ENCODE data around the gene GTPBP1.

Gene GTPBP1

DNA sequence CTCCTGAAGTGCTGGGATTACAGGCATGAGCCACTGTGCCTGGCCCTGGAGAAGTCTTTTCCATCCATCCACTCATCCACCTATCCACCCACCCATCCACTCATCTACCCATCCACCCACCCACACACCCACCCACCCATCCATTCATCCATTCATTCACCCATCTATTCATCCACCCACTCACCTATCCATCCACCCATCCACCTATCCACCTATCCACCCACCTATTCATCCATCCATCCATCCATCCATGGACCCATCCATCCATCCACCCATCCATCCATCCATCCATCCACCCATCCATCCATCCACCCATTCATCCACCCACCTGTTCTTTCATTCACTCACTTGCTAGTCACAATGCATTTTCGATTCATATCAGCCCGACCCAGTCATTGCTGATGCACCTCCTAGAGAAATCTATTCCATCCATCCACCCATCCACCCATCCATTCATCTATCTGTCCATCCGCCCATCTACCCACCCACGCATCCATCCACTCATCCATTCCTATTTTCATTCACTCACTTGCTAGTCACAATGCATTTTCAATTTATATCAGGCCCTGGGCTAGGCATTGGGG is 67.7 kb downstream of the GTPBP1 start:
- no peak for DNase-seq (ENCODE audit: low read depth, low spot score)
- H3K4me3 ChIP-seq (ENCODE audit: low read length): no peak overlapping the region

DNA sequence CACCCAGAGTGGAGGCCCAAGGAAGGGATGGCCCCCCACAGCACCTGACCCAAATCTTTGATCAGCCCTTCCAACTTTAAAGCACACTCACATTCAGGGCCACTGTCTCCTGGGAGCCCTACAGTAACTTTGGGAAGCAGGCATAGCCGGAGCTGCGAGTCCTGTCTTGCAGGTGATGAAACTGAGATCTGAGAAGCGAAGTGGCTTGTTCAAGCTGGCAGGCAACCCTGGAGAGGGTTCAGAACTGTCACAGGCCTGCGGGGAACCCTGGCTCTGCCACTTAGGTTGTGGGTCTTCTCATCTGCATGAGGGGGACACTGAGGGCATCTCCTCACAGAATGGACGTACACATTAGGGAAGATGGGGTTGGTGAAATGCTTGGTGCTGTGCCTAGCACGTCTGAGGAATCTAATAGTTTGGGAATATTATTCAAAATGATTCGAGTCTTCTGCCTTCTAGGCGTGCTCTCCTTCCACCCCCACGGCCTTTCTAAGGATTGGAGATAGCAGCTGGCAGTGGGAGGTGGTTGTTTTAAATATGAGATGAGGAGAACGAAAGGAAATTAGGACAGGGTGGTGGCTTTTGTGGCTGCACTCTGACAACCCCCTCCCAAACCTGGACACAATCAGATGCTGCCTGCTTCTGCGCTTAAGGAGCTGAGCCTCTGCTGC is 68.9 kb downstream of the GTPBP1 start:
- no peak overlapping the region for H3K4me3 ChIP-seq (ENCODE audit: low read length)
- DNase-seq (ENCODE audit: low read depth, low spot score): no peak

DNA sequence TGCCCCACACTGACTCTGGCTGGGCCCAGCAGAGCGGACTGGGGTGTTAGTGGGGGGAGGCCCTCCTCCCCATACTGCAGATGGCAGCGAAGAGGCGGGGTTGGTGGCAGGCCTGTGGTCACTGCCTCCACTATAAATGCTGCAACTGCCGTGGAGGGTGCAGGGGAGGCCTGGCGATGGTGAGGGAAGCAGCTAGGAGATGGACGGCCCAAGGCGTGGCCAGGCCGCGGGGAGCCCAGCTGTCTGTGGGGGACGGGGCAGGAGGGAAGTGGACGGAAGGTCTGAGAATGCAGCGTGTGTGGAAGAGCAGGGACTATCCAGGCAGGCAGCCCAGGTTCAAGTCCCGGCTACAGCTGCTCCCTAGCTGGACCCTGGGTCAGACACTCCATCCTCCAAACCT is 69.9 kb downstream of the GTPBP1 start:
- DNase-seq (ENCODE audit: low read depth, low spot score): no peak
- no peak overlapping the region for H3K4me3 ChIP-seq (ENCODE audit: low read length)

GRCh38 chr22:38776086-38776485 is 70.3 kb downstream of the GTPBP1 start:
- DNase-seq (ENCODE audit: low read depth, low spot score): no peak
- H3K4me3 ChIP-seq (ENCODE audit: low read length): no peak overlapping the region

- no peak overlapping the region for H3K4me3 ChIP-seq (ENCODE audit: low read length)
- DNase-seq (ENCODE audit: low read depth, low spot score): no peak
Observed at GRCh38 chr22:38777087-38777671, 71.4 kb downstream of the GTPBP1 start.

DNA sequence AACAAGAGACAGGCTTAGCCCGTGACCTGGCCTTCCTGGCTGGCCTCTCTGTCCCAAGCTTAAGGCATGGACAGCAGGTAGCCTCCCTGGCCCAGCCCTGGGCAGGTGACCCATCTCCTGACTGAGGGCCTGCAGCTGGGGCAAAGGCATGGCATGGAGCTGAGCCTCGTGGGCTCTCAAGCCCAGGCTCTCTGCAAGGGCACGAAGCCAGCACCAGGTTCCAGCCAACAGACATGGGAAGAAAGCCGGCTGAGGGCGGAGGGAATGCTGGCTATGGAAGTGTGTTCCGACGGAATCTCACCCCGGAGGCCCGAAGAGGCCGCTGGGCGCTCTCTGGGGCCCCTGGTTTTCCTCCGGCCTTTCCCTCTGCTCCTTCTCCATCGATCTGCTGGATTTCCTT is 75.3 kb downstream of the GTPBP1 start:
- no peak for DNase-seq (ENCODE audit: low read depth, low spot score)
- H3K4me3 ChIP-seq (ENCODE audit: low read length): no peak overlapping the region

DNA sequence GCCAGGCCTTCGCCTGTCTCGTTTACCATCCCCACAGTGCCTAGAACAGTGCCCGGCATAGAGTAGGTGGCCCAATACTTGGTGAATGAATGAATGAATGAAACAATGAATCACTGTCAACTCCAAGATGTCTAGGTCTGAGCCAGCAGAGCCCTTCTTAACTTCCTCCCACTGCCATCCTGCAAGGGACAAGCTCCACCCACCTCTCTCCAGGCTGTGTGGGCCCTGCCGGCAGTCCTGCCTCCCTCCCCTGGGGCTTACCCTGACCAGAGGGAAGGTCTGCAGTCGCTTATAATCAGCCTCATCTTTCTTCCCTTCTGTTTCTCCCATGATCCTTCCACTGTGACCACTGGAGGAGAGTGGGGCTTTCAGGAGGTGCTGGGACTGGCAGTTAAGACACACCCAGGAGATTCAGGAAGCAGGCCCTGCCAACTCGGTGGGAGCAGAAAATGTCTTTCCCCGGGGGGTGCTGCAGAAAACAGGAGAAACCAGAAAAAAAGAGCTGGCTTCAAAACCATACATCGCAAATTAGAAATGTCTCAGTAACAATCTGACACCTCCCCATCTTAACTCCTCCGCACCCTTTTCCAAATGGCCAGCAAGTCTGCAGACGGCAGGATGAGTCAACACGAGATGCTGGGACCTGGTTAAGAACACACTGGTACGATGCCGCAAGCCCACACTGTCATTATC is 76.8 kb downstream of the GTPBP1 start:
- DNase-seq (ENCODE audit: low read depth, low spot score): no peak
- no peak overlapping the region for H3K4me3 ChIP-seq (ENCODE audit: low read length)

All from Jurkat, Clone E6-1 (cell line).